ENCODE data around the gene CEP95.

The CEP95 gene

GRCh38 chr17:64499805-64500486, 6.8 kb upstream of the CEP95 start:
- no peak for TF ChIP-seq CTCF (IDR thresholded peaks at IDR 0.05; ENCODE audit: low read depth, low read length, missing control alignments)
- in situ Hi-C loops (cut with HindIII; ENCODE audit: low sequenced_read_pairs): loop anchor here (10.0 kb wide), 1 partner anchor 195 kb away; no protein-coding TSS in a partner anchor
- no peak for DNase-seq (ENCODE audit: low read depth)
- H3K4me3 ChIP-seq (ENCODE audit: low read depth, low read length): no peak overlapping the region

GRCh38 chr17:64500487-64500859, 6.3 kb upstream of the CEP95 start:
- no peak overlapping the region for H3K4me3 ChIP-seq (ENCODE audit: low read depth, low read length)
- TF ChIP-seq CTCF (IDR thresholded peaks at IDR 0.05; ENCODE audit: low read depth, low read length, missing control alignments): no peak
- no peak for DNase-seq (ENCODE audit: low read depth)
- in situ Hi-C loops (cut with HindIII; ENCODE audit: low sequenced_read_pairs): no loop called here

- DNase-seq (ENCODE audit: low read depth): no peak
- in situ Hi-C loops (cut with HindIII; ENCODE audit: low sequenced_read_pairs): no loop called here
- H3K4me3 ChIP-seq (ENCODE audit: low read depth, low read length): no peak overlapping the region
- TF ChIP-seq CTCF (IDR thresholded peaks at IDR 0.05; ENCODE audit: low read depth, low read length, missing control alignments): no peak
Measured at GRCh38 chr17:64500862-64501765, 5.7 kb upstream of the CEP95 start.

- H3K4me3 ChIP-seq (ENCODE audit: low read depth, low read length): no peak overlapping the region
- in situ Hi-C loops (cut with HindIII; ENCODE audit: low sequenced_read_pairs): no loop called here
- no peak for TF ChIP-seq CTCF (IDR thresholded peaks at IDR 0.05; ENCODE audit: low read depth, low read length, missing control alignments)
- no peak for DNase-seq (ENCODE audit: low read depth)
Measured at GRCh38 chr17:64502021-64502420, 4.8 kb upstream of the CEP95 start.

GRCh38 chr17:64502809-64503208, 4.0 kb upstream of the CEP95 start:
- in situ Hi-C loops (cut with HindIII; ENCODE audit: low sequenced_read_pairs): no loop called here
- TF ChIP-seq CTCF (IDR thresholded peaks at IDR 0.05; ENCODE audit: low read depth, low read length, missing control alignments): no peak
- no peak overlapping the region for H3K4me3 ChIP-seq (ENCODE audit: low read depth, low read length)
- DNase-seq (ENCODE audit: low read depth): no peak

GRCh38 chr17:64503341-64503740, 3.4 kb upstream of the CEP95 start:
- H3K4me3 ChIP-seq (ENCODE audit: low read depth, low read length): no peak overlapping the region
- in situ Hi-C loops (cut with HindIII; ENCODE audit: low sequenced_read_pairs): no loop called here
- DNase-seq (ENCODE audit: low read depth): no peak
- TF ChIP-seq CTCF (IDR thresholded peaks at IDR 0.05; ENCODE audit: low read depth, low read length, missing control alignments): no peak
